ENCODE results near the gene CPVL.

CPVL gene

GRCh38 chr7:29009947-29010346 lies 136.4 kb downstream of the CPVL start:
- TF ChIP-seq CTCF (conservative IDR thresholded peaks at IDR 0.05; ENCODE audit: low read length): no peak

GRCh38 chr7:29008590-29008989 lies 137.7 kb downstream of the CPVL start:
- H3K4me3 ChIP-seq (ENCODE audit: low read length): no peak overlapping the region
- no peak for TF ChIP-seq CTCF (conservative IDR thresholded peaks at IDR 0.05; ENCODE audit: low read length)
- no peak for DNase-seq (ENCODE audit: low read depth)

More at GRCh38 chr7:29009947-29010346, 136.4 kb downstream of the CPVL start:
- DNase-seq (ENCODE audit: low read depth): no peak
- no peak overlapping the region for H3K4me3 ChIP-seq (ENCODE audit: low read length)

- no peak for DNase-seq (ENCODE audit: low read depth)
- no peak for TF ChIP-seq CTCF (conservative IDR thresholded peaks at IDR 0.05; ENCODE audit: low read length)
- H3K4me3 ChIP-seq (ENCODE audit: low read length): no peak overlapping the region
Observed at GRCh38 chr7:29007127-29007526, 139.2 kb downstream of the CPVL start.

GRCh38 chr7:29005829-29006228 lies 140.5 kb downstream of the CPVL start:
- H3K4me3 ChIP-seq (ENCODE audit: low read length): no peak overlapping the region
- DNase-seq (ENCODE audit: low read depth): peak; percentile 16
- TF ChIP-seq CTCF (conservative IDR thresholded peaks at IDR 0.05; ENCODE audit: low read length): no peak

- H3K4me3 ChIP-seq (ENCODE audit: low read length): no peak overlapping the region
- no peak for DNase-seq (ENCODE audit: low read depth)
- TF ChIP-seq CTCF (conservative IDR thresholded peaks at IDR 0.05; ENCODE audit: low read length): no peak
Observed at GRCh38 chr7:29005406-29005805, 140.9 kb downstream of the CPVL start.

GRCh38 chr7:29003703-29004102 lies 142.6 kb downstream of the CPVL start:
- no peak for DNase-seq (ENCODE audit: low read depth)
- H3K4me3 ChIP-seq (ENCODE audit: low read length): no peak overlapping the region
- TF ChIP-seq CTCF (conservative IDR thresholded peaks at IDR 0.05; ENCODE audit: low read length): no peak

GRCh38 chr7:29000717-29001076 lies 145.6 kb downstream of the CPVL start:
- TF ChIP-seq CTCF (conservative IDR thresholded peaks at IDR 0.05; ENCODE audit: low read length): no peak
- no peak for DNase-seq (ENCODE audit: low read depth)
- H3K4me3 ChIP-seq (ENCODE audit: low read length): no peak overlapping the region
